ENCODE data around the gene C2orf72. TPM values are rescaled to one million over a fixed set of nuclear protein-coding genes. Genes with fewer than 3 reads are reported as not detected.
"Not testable (repeated sequence)": the region's sequence is repeated elsewhere in the genome, so short reads cannot be mapped to it uniquely, and the experiment has no call there.

C2orf72 gene
- total RNA-seq, result 0.16 TPM
- long read RNA-seq, result 0 reads

GRCh38 chr2:231037202-231037730 lies at the start of gene C2orf72:
Gene C2orf72 (plus strand): TSS chr2:231037523. CDS start chr2:231037566, 43 bp downstream.
- intact Hi-C loops (cut with DNase I), result no loop called here
- DNase-seq (ENCODE audit: missing footprints), result no peak
- no peak for ATAC-seq

GRCh38 chr2:230989731-230990130 lies 47.6 kb upstream of the C2orf72 start:
- ATAC-seq (no peak), DNase-seq (ENCODE audit: missing footprints) (no peak)
- intact Hi-C loops (cut with DNase I), result no loop called here

GRCh38 chr2:230990131-230990898 lies 47.0 kb upstream of the C2orf72 start:
- intact Hi-C loops (cut with DNase I), result no loop called here
- ATAC-seq, result no peak

GRCh38 chr2:230990899-230991150 lies 46.5 kb upstream of the C2orf72 start:
- intact Hi-C loops (cut with DNase I), result no loop called here
- ATAC-seq, result no peak
- no peak for DNase-seq (ENCODE audit: missing footprints)

More at GRCh38 chr2:230990131-230990898, 47.0 kb upstream of the C2orf72 start:
- peak; percentile 61 for DNase-seq (ENCODE audit: missing footprints)

GRCh38 chr2:230991598-230991997 lies 45.7 kb upstream of the C2orf72 start:
- ATAC-seq (no peak), DNase-seq (ENCODE audit: missing footprints) (no peak)
- intact Hi-C loops (cut with DNase I), result no loop called here

GRCh38 chr2:230995821-230996220 lies 41.5 kb upstream of the C2orf72 start, which contains the start of gene SPATA3:
Gene SPATA3 (plus strand): TSS chr2:230996121. CDS start chr2:230996234, 113 bp downstream.
- ATAC-seq, result no peak
- no peak for DNase-seq (ENCODE audit: missing footprints)
- intact Hi-C loops (cut with DNase I), result no loop called here

GRCh38 chr2:230996661-230997060 lies 40.7 kb upstream of the C2orf72 start:
- intact Hi-C loops (cut with DNase I), result no loop called here
- DNase-seq (ENCODE audit: missing footprints) (no peak), ATAC-seq (no peak)

- no peak for DNase-seq (ENCODE audit: missing footprints)
- no peak for ATAC-seq
- intact Hi-C loops (cut with DNase I), result no loop called here
Observed at GRCh38 chr2:230998882-230999281, 38.4 kb upstream of the C2orf72 start.

- DNase-seq (ENCODE audit: missing footprints) (no peak), ATAC-seq (no peak)
- intact Hi-C loops (cut with DNase I), result no loop called here
Observed at GRCh38 chr2:230999477-230999876, 37.8 kb upstream of the C2orf72 start.

GRCh38 chr2:231000211-231000904 lies 37.0 kb upstream of the C2orf72 start:
- no peak for DNase-seq (ENCODE audit: missing footprints)
- ATAC-seq, result no peak
- intact Hi-C loops (cut with DNase I), result no loop called here

- intact Hi-C loops (cut with DNase I), result no loop called here
- no peak for DNase-seq (ENCODE audit: missing footprints)
- ATAC-seq, result no peak
Observed at GRCh38 chr2:231001036-231001435, 36.3 kb upstream of the C2orf72 start.

GRCh38 chr2:231001921-231002320 lies 35.4 kb upstream of the C2orf72 start:
- intact Hi-C loops (cut with DNase I), result no loop called here
- ATAC-seq (no peak), DNase-seq (ENCODE audit: missing footprints) (no peak)

GRCh38 chr2:231002641-231003040 lies 34.7 kb upstream of the C2orf72 start:
- ATAC-seq (no peak), DNase-seq (ENCODE audit: missing footprints) (no peak)
- intact Hi-C loops (cut with DNase I), result no loop called here

GRCh38 chr2:231003186-231003585 lies 34.1 kb upstream of the C2orf72 start:
- DNase-seq (ENCODE audit: missing footprints) (no peak), ATAC-seq (no peak)
- intact Hi-C loops (cut with DNase I), result no loop called here

GRCh38 chr2:231004930-231005329 lies 32.4 kb upstream of the C2orf72 start:
- ATAC-seq; DNase-seq (ENCODE audit: missing footprints); intact Hi-C loops (cut with DNase I): not testable (repeated sequence)

- DNase-seq (ENCODE audit: missing footprints) (no peak), ATAC-seq (no peak)
- intact Hi-C loops (cut with DNase I), result no loop called here
Observed at GRCh38 chr2:231007286-231008098, 29.8 kb upstream of the C2orf72 start.

GRCh38 chr2:231008131-231008530 lies 29.2 kb upstream of the C2orf72 start:
- intact Hi-C loops (cut with DNase I), result no loop called here
- ATAC-seq (no peak), DNase-seq (ENCODE audit: missing footprints) (no peak)

- intact Hi-C loops (cut with DNase I), result no loop called here
- no peak for ATAC-seq
- DNase-seq (ENCODE audit: missing footprints), result no peak
Observed at GRCh38 chr2:231009236-231009919, 27.9 kb upstream of the C2orf72 start.

- DNase-seq (ENCODE audit: missing footprints) (no peak), ATAC-seq (no peak)
- intact Hi-C loops (cut with DNase I), result no loop called here
Observed at GRCh38 chr2:231010201-231010730, 27.1 kb upstream of the C2orf72 start.

Measured in Right ventricle myocardium inferior (tissue), 1 donor.